Prostate gland (tissue), 2 donors: ENCODE data around the gene CPHXL. TPM values are rescaled to one million over a fixed set of nuclear protein-coding genes. Genes with fewer than 3 reads are reported as not detected.

Experiments used
- DNase-seq: peaks from one replicate; pipeline ENCODE4 v3.0.0-alpha.2; 2019; ENCODE audit warnings: low spot score
- H3K27ac ChIP-seq, 2 donors: fragments of 200-600 bp; sonication (generic); 2 replicates each; pipeline ENCODE4 v1.5.1; 2017 to 2019
- H3K27me3 ChIP-seq: fragments of 200-600 bp; sonication (generic); replicated peaks from 2 replicates; pipeline ENCODE4 v1.5.1; 2019; ENCODE audit not compliant: insufficient read depth
- H3K36me3 ChIP-seq, 2 donors: fragments of 200-600 bp; sonication (generic); 1 replicate in 1 of 2; 2 replicates in 1 of 2; pipeline versions ENCODE4 v1.5.1 to v1.8.1; 2017 to 2019
- H3K4me1 ChIP-seq: fragments of 200-600 bp; sonication (generic); replicated peaks from 2 replicates; pipeline ENCODE4 v1.5.1; 2019
- H3K4me3 ChIP-seq, 2 donors: fragments of 200-600 bp; sonication (generic); 2 replicates each; pipeline ENCODE4 v1.5.1; 2017 to 2019
- H3K9me3 ChIP-seq: fragments of 200-600 bp; sonication (generic); 2 replicates; pipeline ENCODE4 v1.5.1; 2017
- POLR2A ChIP-seq: fragments of 450-650 bp; IDR thresholded peaks from one replicate; pipeline ENCODE4 v1.6.1; 2016; ENCODE audit warnings: antibody characterized with exemption, mild to moderate bottlenecking
- POLR2AphosphoS5 ChIP-seq: sonication (generic); formaldehyde crosslinking; IDR thresholded peaks from one replicate; pipeline ENCODE4 v1.6.1; 2017; ENCODE audit warnings: antibody characterized with exemption
- WGBS: methylation state at CpG from one replicate; pipeline ENCODE4 v1.1.5; 2018; 5-methylcytosine and 5-hydroxymethylcytosine counted together
- intact Hi-C: fragments of 100-400 bp; cut with DNase I; formaldehyde crosslinking; loops from one replicate; pipeline ENCODE4 v1.14.2; 2022
- total RNA-seq, 2 donors: library from RNA; depleted of rRNA; stranded (reverse); fragments of >200 nt; gene quantifications; one replicate each; pipeline ENCODE4 v1.1.0, GENCODE V29; 2016
- TF ChIP-seq, protein P1 (sequence below), 4 experiments: fragments of 200-600 bp in 2 of 4; fragments of 450-650 bp in 2 of 4; sonication (generic) in 2 of 4; IDR thresholded peaks; 1 replicate in 3 of 4; 2 replicates in 1 of 4; pipeline ENCODE4 v1.5.1; 2016 to 2019; ENCODE audit warnings: antibody characterized with exemption in 4 of 4, mild to moderate bottlenecking in 2 of 4, moderate library complexity in 2 of 4

The CPHXL gene
- not detected for total RNA-seq

GRCh38 chr16:75726390-75726789, at the start of gene CPHXL:
TSS of gene CPHXL (minus strand) at chr16:75726490. CDS start at chr16:75726442, 48 bp downstream.
- TF ChIP-seq POLR2AphosphoS5 (no peak), POLR2A (no peak)
- TF ChIP-seq, protein P1, sequence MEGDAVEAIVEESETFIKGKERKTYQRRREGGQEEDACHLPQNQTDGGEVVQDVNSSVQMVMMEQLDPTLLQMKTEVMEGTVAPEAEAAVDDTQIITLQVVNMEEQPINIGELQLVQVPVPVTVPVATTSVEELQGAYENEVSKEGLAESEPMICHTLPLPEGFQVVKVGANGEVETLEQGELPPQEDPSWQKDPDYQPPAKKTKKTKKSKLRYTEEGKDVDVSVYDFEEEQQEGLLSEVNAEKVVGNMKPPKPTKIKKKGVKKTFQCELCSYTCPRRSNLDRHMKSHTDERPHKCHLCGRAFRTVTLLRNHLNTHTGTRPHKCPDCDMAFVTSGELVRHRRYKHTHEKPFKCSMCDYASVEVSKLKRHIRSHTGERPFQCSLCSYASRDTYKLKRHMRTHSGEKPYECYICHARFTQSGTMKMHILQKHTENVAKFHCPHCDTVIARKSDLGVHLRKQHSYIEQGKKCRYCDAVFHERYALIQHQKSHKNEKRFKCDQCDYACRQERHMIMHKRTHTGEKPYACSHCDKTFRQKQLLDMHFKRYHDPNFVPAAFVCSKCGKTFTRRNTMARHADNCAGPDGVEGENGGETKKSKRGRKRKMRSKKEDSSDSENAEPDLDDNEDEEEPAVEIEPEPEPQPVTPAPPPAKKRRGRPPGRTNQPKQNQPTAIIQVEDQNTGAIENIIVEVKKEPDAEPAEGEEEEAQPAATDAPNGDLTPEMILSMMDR (IDR thresholded peaks at IDR 0.05) = no peak
- intact Hi-C loops = no loop called here
- H3K9me3 ChIP-seq = no peaks in the 10 kb centered on the region
- no peaks in the 10 kb centered on the region for H3K4me1 ChIP-seq
- no peak within 1 kb of the TSS for H3K27ac ChIP-seq
- 89% methylated on average over 5 of the region's 5 CpGs for WGBS
- DNase-seq = no peak
- no peaks in the 10 kb centered on the region for H3K27me3 ChIP-seq
- H3K4me3 ChIP-seq = no peak within 1 kb of the TSS
- H3K36me3 ChIP-seq = no peaks in the 10 kb centered on the region

DNA sequence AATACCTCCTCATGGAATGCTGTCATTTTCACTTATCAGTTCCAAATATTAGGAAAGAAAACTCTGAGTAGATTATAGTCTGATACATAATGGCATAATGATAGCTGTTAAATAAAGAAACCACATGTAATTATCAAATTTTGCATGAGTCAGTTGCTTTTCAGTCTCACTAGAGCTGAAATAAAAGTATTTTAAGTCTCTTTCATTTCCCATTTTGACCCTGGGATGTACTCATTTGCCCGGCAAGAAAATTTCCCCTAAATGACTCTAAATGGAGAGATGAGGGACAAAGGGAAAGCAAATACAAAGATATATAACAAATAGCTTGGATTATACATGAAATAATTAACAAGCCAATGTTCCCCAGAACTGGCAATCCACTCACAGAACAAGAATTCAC, 47.9 kb upstream of the CPHXL start:
- no peak overlapping the region for H3K4me3 ChIP-seq
- no peaks in the 10 kb centered on the region for H3K36me3 ChIP-seq
- H3K4me1 ChIP-seq = no peaks in the 10 kb centered on the region
- H3K27ac ChIP-seq = no peak overlapping the region
- no peak for DNase-seq
- no peaks in the 10 kb centered on the region for H3K27me3 ChIP-seq
- WGBS = 58% methylated on average over 1 of the region's 1 CpG
- H3K9me3 ChIP-seq = no peaks in the 10 kb centered on the region
- intact Hi-C loops = no loop called here
- TF ChIP-seq POLR2A (no peak), POLR2AphosphoS5 (no peak)
- TF ChIP-seq, protein P1 (IDR thresholded peaks at IDR 0.05) = no peak

DNA sequence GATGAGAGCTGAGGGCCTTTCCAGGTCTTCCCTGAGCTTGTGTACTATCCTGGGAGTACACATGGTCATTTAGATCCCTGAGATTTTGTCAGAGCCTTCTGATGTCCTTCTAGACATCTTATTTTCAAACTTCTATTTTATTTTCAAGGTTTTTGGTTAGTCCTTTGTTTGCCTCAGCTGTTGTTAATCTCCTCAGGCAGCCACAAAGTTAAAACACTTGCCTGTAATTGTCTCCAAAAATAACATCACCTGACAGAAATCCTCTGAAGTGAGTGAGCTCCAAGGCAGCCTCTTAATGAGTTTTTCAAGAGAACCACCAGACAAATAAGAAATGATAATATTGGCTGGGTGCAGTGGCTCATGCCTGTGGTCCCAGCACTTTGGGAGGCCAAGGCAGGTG, 43.8 kb upstream of the CPHXL start:
- TF ChIP-seq, protein P1 (IDR thresholded peaks at IDR 0.05) = no peak
- no peak for TF ChIP-seq POLR2AphosphoS5
- TF ChIP-seq POLR2A = no peak
- Histone ChIP-seq H3K9me3 (no peaks in the 10 kb centered on the region), H3K4me1 (no peaks in the 10 kb centered on the region), H3K4me3 (no peak overlapping the region), H3K36me3 (no peaks in the 10 kb centered on the region), H3K27me3 (no peaks in the 10 kb centered on the region), H3K27ac (no peak overlapping the region)
- intact Hi-C loops = no loop called here
- DNase-seq = no peak

- no peaks in the 10 kb centered on the region for H3K9me3 ChIP-seq
- TF ChIP-seq POLR2AphosphoS5 = peak; percentile 66
- TF ChIP-seq, protein P1 (IDR thresholded peaks at IDR 0.05) = peak; percentile 33 to 84 (median 68)
- TF ChIP-seq POLR2A = no peak
- WGBS = 8% methylated on average over 7 of the region's 7 CpGs
- H3K4me1 ChIP-seq = no peaks in the 10 kb centered on the region
- intact Hi-C loops = loop anchor here (2.0 to 10.0 kb wide), 2 partner anchors 291 to 569 kb away; no protein-coding TSS in a partner anchor
- H3K4me3 ChIP-seq = no peak overlapping the region
- no peaks in the 10 kb centered on the region for H3K36me3 ChIP-seq
- DNase-seq = peak; percentile 47
- H3K27ac ChIP-seq = no peak overlapping the region
- H3K27me3 ChIP-seq = no peaks in the 10 kb centered on the region
Measured at GRCh38 chr16:75764154-75764768, 38.0 kb upstream of the CPHXL start.

- Histone ChIP-seq H3K36me3 (no peaks in the 10 kb centered on the region), H3K4me1 (no peaks in the 10 kb centered on the region), H3K9me3 (no peaks in the 10 kb centered on the region), H3K4me3 (no peak overlapping the region), H3K27ac (no peak overlapping the region), H3K27me3 (no peaks in the 10 kb centered on the region)
- DNase-seq = no peak
- WGBS = 84% methylated on average over 3 of the region's 3 CpGs
- TF ChIP-seq, protein P1 (IDR thresholded peaks at IDR 0.05) = no peak
- no peak for TF ChIP-seq POLR2AphosphoS5
- intact Hi-C loops = loop anchor here (10.0 kb wide), 1 partner anchor 568 kb away; no protein-coding TSS in a partner anchor
Measured at GRCh38 chr16:75763204-75763603, 36.9 kb upstream of the CPHXL start.
